ENCODE measurements around the gene KIAA0040. TPM values are rescaled to one million over a fixed set of nuclear protein-coding genes. Genes with fewer than 3 reads are reported as not detected.

The KIAA0040 gene
- polyA plus RNA-seq, 1 donor from 2014 or later: not detected

- no peak overlapping the region for H3K4me2 ChIP-seq (ENCODE audit: low read length)
- no peaks in the 10 kb centered on the region for H4K20me1 ChIP-seq (ENCODE audit: insufficient read depth)
- H3K9me2 ChIP-seq (ENCODE audit: insufficient read depth, low read length): no peaks in the 10 kb centered on the region
- no peak overlapping the region for H2AFZ ChIP-seq (ENCODE audit: low read depth, low read length)
- H3K9me3 ChIP-seq (ENCODE audit: low read length): no peaks in the 10 kb centered on the region
- TF ChIP-seq EP300 (conservative IDR thresholded peaks at IDR 0.05; ENCODE audit: poor library complexity, severe bottlenecking) (no peak), SMC3 (conservative IDR thresholded peaks at IDR 0.05; ENCODE audit: poor library complexity) (no peak), MXI1 (conservative IDR thresholded peaks at IDR 0.05; ENCODE audit: poor library complexity, severe bottlenecking) (no peak), EZH2 (IDR thresholded peaks at IDR 0.05; ENCODE audit: borderline replicate concordance, insufficient read depth, low read length, poor library complexity, severe bottlenecking) (no peak), RAD21 (conservative IDR thresholded peaks at IDR 0.05) (no peak), REST (IDR thresholded peaks at IDR 0.05; ENCODE audit: borderline replicate concordance) (no peak), POLR2AphosphoS5 (IDR thresholded peaks at IDR 0.05) (no peak), TAF1 (IDR thresholded peaks at IDR 0.05; ENCODE audit: low read depth) (no peak), CTCF (IDR thresholded peaks at IDR 0.05; ENCODE audit: poor library complexity, severe bottlenecking) (no peak)
- H3K9ac ChIP-seq (ENCODE audit: low read length): no peak overlapping the region
- no peaks in the 10 kb centered on the region for H3F3A ChIP-seq (ENCODE audit: insufficient read depth, low read length, poor library complexity, severe bottlenecking)
- no peak overlapping the region for H3K27ac ChIP-seq (ENCODE audit: low read length)
- H3K27me3 ChIP-seq (ENCODE audit: insufficient read depth, low read depth, low read length): no peaks in the 10 kb centered on the region
- no peak overlapping the region for H3K4me3 ChIP-seq (ENCODE audit: low read length)
- H3K79me2 ChIP-seq (replicated peaks; ENCODE audit: insufficient read depth, low read length): no peaks in the 10 kb centered on the region
- no peaks in the 10 kb centered on the region for H3K36me3 ChIP-seq (ENCODE audit: insufficient read depth, low read length)
Observed at GRCh38 chr1:175204330-175204729, 11.8 kb upstream of the KIAA0040 start.

- no peaks in the 10 kb centered on the region for H3K79me2 ChIP-seq (replicated peaks; ENCODE audit: insufficient read depth, low read length)
- H3F3A ChIP-seq (ENCODE audit: insufficient read depth, low read length, poor library complexity, severe bottlenecking): no peaks in the 10 kb centered on the region
- H2AFZ ChIP-seq (ENCODE audit: low read depth, low read length): no peak overlapping the region
Observed at GRCh38 chr1:175203570-175204068, 11.0 kb upstream of the KIAA0040 start.

More at GRCh38 chr1:175203570-175204068, 11.0 kb upstream of the KIAA0040 start:
- Histone ChIP-seq H3K27me3 (ENCODE audit: insufficient read depth, low read depth, low read length) (no peaks in the 10 kb centered on the region), H3K9ac (ENCODE audit: low read length) (no peak overlapping the region), H3K9me2 (ENCODE audit: insufficient read depth, low read length) (no peaks in the 10 kb centered on the region), H3K4me3 (ENCODE audit: low read length) (no peak overlapping the region), H4K20me1 (ENCODE audit: insufficient read depth) (no peaks in the 10 kb centered on the region), H3K9me3 (ENCODE audit: low read length) (no peaks in the 10 kb centered on the region), H3K36me3 (ENCODE audit: insufficient read depth, low read length) (no peaks in the 10 kb centered on the region), H3K27ac (ENCODE audit: low read length) (no peak overlapping the region), H3K4me2 (ENCODE audit: low read length) (no peak overlapping the region)
- TF ChIP-seq MXI1 (conservative IDR thresholded peaks at IDR 0.05; ENCODE audit: poor library complexity, severe bottlenecking): no peak
- no peak for TF ChIP-seq TAF1 (IDR thresholded peaks at IDR 0.05; ENCODE audit: low read depth)
- TF ChIP-seq CTCF (IDR thresholded peaks at IDR 0.05; ENCODE audit: poor library complexity, severe bottlenecking): no peak
- TF ChIP-seq RAD21 (conservative IDR thresholded peaks at IDR 0.05): no peak
